ENCODE data around the gene TPH2.

- TF ChIP-seq, protein P1, sequence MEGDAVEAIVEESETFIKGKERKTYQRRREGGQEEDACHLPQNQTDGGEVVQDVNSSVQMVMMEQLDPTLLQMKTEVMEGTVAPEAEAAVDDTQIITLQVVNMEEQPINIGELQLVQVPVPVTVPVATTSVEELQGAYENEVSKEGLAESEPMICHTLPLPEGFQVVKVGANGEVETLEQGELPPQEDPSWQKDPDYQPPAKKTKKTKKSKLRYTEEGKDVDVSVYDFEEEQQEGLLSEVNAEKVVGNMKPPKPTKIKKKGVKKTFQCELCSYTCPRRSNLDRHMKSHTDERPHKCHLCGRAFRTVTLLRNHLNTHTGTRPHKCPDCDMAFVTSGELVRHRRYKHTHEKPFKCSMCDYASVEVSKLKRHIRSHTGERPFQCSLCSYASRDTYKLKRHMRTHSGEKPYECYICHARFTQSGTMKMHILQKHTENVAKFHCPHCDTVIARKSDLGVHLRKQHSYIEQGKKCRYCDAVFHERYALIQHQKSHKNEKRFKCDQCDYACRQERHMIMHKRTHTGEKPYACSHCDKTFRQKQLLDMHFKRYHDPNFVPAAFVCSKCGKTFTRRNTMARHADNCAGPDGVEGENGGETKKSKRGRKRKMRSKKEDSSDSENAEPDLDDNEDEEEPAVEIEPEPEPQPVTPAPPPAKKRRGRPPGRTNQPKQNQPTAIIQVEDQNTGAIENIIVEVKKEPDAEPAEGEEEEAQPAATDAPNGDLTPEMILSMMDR (IDR thresholded peaks at IDR 0.05) = no peak
- TF ChIP-seq POLR2A (IDR thresholded peaks at IDR 0.05) = no peak
These were observed 3.1 kb upstream of the TPH2 start for GRCh38 chr12:71935594-71935993.
